HG02938 (cell line): ENCODE measurements around the gene GTF2IRD2.
"Not testable (repeated sequence)": the region's sequence is repeated elsewhere in the genome, so short reads cannot be mapped to it uniquely, and the experiment has no call there.

ENCODE experiments used
- ATAC-seq: cut with Tn5 transposase; IDR thresholded peaks from one replicate; pipeline ENCODE4 v1.9.1; 2021; ENCODE audit warnings: mild to moderate bottlenecking, moderate library complexity; ENCODE audit not compliant: unreplicated experiment

Gene GTF2IRD2

GRCh38 chr7:74850833-74851721 is at the start of gene GTF2IRD2:
GTF2IRD2 (minus strand) TSS chr7:74851605; CDS start chr7:74836378, 15,227 bp downstream.
- ATAC-seq: peak; percentile 57

- ATAC-seq: peak; percentile 51
Observed at GRCh38 chr7:74890158-74891123, 39.0 kb upstream of the GTF2IRD2 start.

DNA sequence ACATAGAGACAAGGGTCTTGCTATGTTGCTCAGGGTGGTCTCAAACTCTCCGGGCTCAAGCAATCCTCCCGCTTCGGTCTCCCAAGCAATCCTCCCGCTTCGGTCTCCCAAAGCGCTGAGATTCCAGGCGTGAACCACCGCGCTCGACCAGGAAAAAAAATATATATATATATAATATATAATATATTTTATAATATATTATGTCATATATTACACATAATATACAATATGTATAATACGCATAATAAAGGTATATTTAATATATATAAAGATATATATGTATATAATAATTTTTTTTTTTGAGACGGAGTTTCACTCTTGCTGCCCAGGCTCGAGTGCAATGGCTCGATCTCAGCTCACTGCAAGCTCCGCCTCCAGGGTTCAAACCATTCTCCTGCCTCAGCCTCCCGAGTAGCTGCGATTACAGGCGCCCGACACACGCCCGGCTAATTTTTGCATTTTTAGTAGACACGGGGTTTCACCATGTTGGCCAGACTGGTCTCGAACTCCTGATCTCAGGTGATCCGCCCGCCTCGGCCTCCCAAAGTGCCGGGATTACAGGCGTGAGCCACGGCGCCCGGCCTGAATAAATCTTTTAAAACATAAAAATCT is 38.2 kb upstream of the GTF2IRD2 start:
- ATAC-seq: not testable (repeated sequence)

GRCh38 chr7:74885295-74885694 is 33.9 kb upstream of the GTF2IRD2 start:
- ATAC-seq: not testable (repeated sequence)

GRCh38 chr7:74882110-74882509 is 30.7 kb upstream of the GTF2IRD2 start:
- not testable (repeated sequence) for ATAC-seq

DNA sequence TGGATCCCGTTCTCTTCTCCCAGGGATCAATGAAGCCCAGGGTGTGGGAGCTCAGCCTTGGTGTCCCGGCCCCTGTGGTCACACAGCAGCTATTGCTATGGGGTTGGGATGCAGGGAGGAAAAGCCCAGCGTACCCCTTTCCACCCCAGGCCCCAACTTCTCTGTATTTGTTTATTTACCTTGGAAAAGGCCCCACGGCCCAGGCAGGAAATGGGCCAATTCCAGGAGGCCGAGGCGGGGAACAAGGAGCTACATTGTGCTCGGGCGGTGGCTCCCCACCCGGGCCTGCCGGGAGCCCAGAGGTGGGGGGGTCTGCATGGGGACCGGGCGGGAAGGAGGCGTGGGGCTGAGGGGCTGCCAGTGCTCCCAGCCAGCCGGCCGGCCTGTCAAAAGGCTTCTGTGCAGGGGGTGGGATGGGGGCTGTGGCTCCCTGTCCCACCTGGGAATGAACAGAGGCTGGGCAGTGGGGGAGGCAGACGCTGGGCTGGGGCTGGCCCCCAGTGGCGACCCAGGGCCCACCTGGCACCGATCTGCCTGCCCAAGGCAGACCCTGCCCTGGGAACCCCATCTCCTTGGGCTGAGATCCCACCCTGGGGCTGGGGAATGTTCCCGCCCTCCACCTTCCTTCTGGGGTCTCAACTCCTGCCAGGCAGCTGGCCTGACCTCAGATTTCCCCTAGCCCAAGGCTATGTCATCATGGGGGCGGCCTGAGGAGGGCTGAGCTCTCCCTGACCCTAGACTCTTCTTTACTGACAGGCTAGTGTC is 23.5 kb upstream of the GTF2IRD2 start:
- not testable (repeated sequence) for ATAC-seq

GRCh38 chr7:74874104-74874747 is 22.8 kb upstream of the GTF2IRD2 start:
- ATAC-seq: not testable (repeated sequence)

- ATAC-seq: not testable (repeated sequence)
Observed at GRCh38 chr7:74872542-74872941, 21.1 kb upstream of the GTF2IRD2 start.

- not testable (repeated sequence) for ATAC-seq
Observed at GRCh38 chr7:74865777-74866176, 14.4 kb upstream of the GTF2IRD2 start.

GRCh38 chr7:74849853-74850252 is 1.6 kb downstream of the GTF2IRD2 start:
- ATAC-seq: not testable (repeated sequence)

GRCh38 chr7:74830411-74830810 is 21.0 kb downstream of the GTF2IRD2 start:
- ATAC-seq: not testable (repeated sequence)

GRCh38 chr7:74829959-74830358 is 21.4 kb downstream of the GTF2IRD2 start:
- not testable (repeated sequence) for ATAC-seq

DNA sequence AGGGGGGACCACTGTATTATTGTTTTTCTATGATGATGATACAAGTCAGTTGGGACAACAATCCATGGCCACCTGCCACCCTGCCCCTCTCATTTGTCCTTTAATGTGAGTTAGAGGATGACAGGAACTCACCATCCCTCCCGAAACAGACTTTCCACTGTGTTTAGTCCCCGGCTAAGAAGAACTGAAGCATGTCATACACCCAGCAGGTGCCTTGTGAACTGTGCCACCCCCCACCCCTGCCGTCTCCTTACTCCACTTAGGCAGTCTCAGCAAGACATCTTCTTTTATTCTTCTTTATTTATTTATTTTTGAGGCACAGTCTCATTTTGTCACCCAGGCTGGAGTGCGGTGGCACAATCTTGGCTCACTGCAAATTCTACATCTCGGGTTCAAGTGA is 30.1 kb downstream of the GTF2IRD2 start:
- not testable (repeated sequence) for ATAC-seq

DNA sequence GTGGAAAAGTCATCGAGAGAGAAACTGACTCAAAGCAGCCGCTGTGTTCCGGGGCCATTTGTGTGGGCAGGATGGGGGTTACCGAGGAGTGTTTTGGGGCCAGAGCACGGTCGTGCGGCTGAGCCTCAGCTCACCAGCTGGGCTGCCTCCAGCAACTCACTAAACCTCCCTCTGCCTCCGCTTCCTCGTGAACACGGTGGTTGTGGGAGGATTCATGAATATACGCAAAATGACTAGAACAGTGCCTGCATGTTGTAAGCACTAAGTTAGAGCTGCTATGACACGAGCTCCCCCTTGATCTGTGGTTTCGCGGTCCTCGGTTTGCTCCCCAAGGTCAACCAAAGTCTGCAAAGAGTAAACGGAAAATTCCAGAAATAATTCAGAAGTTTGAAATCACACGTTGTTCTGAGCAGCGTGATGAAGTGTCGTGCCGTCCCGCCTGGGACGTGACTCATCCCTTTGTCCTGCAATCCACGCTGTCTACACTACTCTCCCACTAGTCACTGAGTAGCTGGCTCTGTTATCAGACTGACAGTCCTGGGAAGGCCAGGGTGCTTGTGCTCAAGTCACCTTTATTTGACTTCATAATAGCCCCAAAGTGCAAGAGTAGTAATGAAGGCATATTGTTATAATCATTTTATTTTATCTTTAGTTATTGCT is 31.1 kb downstream of the GTF2IRD2 start:
- peak; percentile 69 for ATAC-seq

DNA sequence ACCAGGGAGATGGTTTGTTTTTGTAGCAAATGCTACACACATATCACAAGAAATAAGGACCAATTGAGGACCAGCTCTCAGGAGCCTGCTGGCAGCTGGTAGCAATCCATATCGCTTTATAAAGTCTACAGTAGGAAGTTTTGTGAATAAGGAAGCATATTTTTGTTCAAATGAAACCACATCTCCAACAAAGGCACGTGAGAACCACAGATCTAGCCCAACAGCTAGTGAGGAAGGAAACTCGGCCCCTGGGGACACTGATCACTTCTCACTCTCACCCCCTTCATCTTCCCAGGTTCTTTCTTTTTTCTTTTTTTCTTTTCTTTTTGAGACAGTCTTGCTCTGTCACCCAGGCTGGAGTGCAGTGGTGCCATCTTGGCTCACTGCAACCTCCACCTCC is 35.5 kb downstream of the GTF2IRD2 start:
- not testable (repeated sequence) for ATAC-seq

DNA sequence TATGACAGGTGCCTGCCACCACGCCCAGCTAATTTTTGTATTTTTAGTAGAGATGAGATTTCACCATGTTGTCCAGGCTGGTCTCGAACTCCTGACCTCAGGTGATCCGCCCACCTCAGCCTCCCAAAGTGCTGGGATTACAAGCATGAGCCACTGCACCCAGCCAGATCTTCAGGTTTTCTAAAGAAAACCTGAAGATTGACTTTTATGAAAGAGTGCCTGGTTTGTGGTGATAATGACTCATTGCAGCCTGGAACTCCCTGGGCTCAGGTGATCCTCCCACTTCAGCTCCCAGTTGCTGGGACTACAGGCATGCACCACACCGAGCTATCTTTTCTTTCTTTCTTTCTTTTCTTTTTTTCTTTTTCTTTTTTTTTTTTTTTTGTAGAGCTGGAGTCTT is 52.8 kb downstream of the GTF2IRD2 start:
- ATAC-seq: not testable (repeated sequence)

GRCh38 chr7:74797848-74798622 is 53.4 kb downstream of the GTF2IRD2 start:
- not testable (repeated sequence) for ATAC-seq

DNA sequence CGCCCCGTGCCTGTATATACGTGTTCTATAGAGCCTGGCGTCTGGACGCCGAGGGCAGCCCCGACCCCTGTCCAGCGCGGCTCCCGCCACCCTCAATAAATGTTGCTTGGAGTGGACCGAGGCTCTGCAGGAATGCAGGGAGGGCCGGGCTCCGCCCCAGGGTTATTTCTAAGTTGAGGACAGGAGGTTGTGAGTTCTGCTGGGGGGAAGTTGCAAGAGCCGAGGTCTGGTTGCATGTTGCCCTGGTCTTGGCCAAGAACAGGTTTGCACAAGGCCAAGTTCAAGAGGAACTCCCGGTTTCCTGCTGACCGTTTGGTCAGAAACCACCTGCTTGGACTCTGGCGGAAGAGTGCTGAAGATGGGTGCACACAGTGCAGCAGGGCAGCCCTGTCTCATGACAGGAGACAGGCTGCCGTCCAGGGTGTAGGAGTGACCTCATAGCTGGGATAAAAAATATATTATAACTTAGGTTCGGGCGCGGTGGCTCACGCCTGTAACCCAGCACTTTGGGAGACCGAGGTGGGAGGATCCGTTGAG is 62.1 kb downstream of the GTF2IRD2 start:
- peak; percentile 5 for ATAC-seq
